ENCODE results near the gene MCHR1.

DNA sequence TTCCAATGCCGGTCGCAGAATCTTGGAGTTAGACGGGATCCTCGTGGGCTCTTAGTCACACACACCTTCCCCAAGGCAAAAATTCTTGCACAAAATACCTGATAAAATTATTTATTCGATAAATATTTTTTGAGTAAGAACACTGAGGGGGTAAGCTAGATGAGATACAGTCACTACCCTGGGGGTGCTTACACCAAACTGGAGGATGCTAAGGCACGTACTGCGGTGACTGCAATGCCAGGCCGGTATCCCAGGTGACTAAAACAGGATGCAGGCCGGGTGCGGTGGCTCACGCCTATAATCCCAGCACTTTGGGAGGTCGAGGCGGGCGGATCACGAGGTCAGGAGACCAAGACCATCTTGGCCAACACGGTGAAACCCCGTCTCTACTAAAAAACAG lies 41.0 kb upstream of the MCHR1 start:
- TF ChIP-seq ARNT (IDR thresholded peaks at IDR 0.05) (no peak), FOXA1 (IDR thresholded peaks at IDR 0.05) (no peak), L3MBTL2 (conservative IDR thresholded peaks at IDR 0.05) (no peak), HDGF (IDR thresholded peaks at IDR 0.05; ENCODE audit: borderline replicate concordance) (no peak)

Measured in HEK293T (cell line).